NCI-H526 treated with DMSO at 0.1 percent for 48 hours (cell line): ENCODE data around the gene GALNT18.
A peak's percentile ranks its signal among the peaks of the same experiment; 100 is the strongest.

Source experiments
- DNase-seq: peaks from one replicate; lab custom pipeline; 2025; lab: John Stamatoyannopoulos, UW

The GALNT18 gene

GRCh38 chr11:11432621-11433319 lies 189.0 kb downstream of the GALNT18 start:
- DNase-seq: no peak

GRCh38 chr11:11430431-11430830 lies 191.4 kb downstream of the GALNT18 start:
- DNase-seq: no peak

- DNase-seq: no peak
Measured at GRCh38 chr11:11428714-11429113, 193.1 kb downstream of the GALNT18 start.

DNA sequence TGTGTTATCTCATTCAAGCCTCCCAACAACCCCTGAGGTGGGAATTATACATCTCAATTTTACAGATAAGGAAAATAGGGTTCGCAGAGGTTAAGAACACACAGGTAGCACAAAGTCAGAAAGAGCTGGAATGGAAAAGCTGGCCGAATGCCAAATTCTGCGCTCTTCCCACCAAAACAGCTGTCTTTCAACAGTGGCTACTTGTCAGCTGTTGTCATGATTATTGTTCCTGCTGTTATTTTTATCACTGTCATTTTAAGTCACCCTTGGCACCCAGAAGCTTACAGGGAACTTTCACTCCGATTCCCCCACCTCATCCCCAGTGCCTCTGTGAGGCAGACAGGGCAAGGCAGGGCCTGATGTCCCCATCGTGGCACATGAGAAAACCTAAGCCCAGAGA lies 194.3 kb downstream of the GALNT18 start:
- DNase-seq: no peak

DNA sequence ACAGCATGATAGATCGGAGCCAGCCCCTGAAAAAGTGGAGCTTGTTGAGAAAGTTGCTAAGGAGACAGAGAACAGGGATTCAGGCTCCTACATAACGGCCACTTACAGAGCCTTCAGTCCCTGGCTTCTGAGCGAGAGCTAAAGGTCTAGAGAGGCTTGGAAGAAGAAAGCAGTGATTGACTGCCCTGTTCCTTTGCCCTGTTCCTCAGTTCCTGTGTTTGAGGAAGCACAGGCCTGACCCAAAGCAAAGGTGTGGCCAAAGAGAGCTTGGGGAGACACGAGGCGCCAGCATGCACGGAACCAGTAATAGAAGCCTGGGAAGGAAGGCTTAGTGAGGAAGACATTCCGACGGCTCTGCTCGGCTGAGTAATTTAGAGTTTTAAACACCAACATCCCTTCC lies 194.7 kb downstream of the GALNT18 start:
- no peak for DNase-seq

- no peak for DNase-seq
Measured at GRCh38 chr11:11426226-11426952, 195.4 kb downstream of the GALNT18 start.

DNA sequence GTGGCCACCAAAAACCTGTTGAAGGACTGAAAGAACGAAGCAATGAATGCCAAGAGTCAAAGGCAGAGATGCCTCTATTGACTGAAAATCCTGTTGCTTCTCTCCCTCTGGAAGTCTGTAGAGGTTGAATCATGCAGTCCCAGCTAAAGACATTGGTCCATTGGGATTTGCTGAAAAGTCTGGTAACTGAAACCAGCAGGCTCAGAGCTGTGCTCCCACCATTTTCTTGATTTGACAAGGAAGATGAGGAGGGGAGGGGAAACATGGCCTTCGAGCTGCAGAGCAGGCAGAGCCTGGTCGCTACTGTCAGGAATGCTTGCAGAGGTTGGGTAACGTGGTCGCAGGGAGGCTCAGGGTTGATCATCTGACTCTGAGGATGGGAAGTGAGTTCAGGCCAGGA lies 196.0 kb downstream of the GALNT18 start:
- no peak for DNase-seq

GRCh38 chr11:11424688-11425087 lies 197.1 kb downstream of the GALNT18 start:
- DNase-seq: no peak

DNA sequence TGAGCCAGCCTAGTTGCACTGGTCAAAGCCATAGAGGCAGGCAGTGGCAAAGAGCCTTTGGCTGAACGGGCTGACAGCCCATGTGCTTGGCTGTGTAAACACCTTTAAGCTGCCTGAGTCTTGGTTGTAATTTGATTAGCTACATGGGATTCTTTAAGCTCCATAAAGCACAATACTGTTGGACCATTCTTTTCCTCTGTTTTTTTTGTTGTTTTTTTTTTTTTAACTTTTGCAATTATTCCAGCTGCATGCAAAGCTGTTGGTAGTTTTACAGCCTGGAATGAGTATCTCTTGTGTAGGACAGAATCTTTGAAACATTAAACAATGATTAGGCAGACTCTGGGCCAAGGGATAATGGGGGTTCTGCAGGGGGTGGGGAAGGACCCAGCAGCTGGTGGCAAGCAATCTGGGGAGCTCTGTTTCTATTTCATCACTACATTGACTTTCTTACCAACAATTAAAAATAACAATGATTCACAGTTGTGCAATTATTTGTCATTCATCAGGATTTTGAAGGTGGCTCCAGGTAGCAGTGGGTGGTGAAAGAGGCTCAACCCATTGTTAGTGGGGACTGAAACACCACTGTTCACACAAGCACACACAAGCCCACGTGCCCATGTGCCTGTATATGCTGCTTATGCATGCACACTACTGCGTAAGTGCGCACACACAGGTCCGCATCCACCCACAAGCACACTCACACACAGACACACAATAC lies 199.2 kb downstream of the GALNT18 start:
- peak; percentile 87 for DNase-seq

DNA sequence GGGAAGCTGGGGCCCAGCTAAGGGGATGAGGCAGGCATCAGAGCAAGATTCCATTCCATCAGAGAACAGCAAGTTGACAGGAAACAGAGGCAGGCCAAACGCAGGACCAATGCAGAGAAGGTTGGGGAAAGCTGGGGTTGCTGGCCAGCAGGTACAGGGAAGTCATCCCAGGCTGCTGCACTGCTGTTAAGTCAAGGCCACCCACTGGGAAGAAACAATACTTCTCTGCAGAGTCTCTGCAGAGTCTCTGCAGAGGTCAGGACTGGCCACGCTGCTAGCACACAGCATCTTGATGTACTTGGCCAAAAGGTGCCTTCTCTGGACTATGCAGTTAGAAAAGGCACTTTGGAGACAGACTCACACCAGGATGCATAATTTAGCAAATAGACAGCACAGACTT lies 200.3 kb downstream of the GALNT18 start:
- no peak for DNase-seq

GRCh38 chr11:11420899-11421285 lies 200.9 kb downstream of the GALNT18 start:
- DNase-seq: no peak

GRCh38 chr11:11420191-11420898 lies 201.5 kb downstream of the GALNT18 start:
- DNase-seq: no peak

DNA sequence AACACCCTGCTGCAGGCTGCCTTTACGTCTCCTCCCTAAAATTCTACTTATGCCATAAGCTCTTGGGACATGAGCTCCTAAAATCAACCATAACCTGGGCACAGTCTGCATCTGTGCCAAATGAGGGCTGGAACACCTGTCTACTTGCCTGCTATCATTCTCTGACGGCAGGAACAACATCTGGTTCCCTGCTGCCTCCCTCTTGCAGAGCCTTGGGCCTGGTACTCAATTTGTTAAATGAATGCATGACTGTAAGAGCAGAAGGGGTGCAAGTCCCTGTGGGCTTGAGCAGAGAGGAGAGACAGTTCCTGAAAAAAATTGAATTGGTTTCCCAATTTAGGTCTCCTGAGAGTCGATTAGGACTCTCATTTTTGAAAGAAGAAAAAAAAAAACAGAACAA lies 202.1 kb downstream of the GALNT18 start:
- no peak for DNase-seq

DNA sequence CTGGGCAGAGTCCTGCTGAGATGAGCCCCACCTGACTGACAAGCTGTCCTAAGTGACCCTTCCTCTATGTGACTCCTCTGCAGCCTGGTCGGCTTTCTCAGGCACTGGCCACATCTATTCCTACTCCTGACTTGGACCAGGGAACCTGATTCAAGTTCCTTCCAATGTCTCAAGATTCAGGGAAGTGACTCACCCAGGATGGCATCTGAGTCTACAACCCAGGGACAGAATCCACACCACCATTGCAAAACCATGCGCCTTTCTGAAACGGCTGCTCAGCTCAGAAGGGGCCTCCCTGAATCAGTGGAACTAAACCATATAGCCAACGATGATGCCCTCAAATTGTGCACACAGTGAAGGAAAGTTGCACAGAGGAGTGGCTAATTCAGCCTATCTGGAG lies 204.9 kb downstream of the GALNT18 start:
- no peak for DNase-seq

- DNase-seq: no peak
Measured at GRCh38 chr11:11416502-11416901, 205.3 kb downstream of the GALNT18 start.

GRCh38 chr11:11415901-11416300 lies 205.9 kb downstream of the GALNT18 start:
- no peak for DNase-seq

- DNase-seq: no peak
Measured at GRCh38 chr11:11414996-11415395, 206.8 kb downstream of the GALNT18 start.

DNA sequence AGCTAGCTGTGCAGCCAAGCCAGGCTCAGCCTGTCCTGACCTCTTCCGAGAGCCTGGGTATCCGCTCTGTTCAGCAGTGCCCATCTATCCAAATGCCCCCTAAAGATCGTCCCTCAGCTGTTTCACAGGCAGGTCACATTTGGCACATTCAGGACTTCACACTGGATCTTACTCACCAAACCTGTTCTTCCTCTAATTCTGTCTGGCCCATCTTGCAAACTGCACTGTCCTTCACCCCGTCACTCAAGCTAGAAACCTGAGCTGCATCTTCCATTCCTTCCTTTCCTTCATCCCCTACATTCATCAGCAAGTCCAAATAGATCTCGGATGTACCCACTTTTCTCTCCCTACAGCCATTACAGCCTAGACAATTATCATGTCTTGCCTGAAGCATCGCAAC lies 208.0 kb downstream of the GALNT18 start:
- no peak for DNase-seq

DNA sequence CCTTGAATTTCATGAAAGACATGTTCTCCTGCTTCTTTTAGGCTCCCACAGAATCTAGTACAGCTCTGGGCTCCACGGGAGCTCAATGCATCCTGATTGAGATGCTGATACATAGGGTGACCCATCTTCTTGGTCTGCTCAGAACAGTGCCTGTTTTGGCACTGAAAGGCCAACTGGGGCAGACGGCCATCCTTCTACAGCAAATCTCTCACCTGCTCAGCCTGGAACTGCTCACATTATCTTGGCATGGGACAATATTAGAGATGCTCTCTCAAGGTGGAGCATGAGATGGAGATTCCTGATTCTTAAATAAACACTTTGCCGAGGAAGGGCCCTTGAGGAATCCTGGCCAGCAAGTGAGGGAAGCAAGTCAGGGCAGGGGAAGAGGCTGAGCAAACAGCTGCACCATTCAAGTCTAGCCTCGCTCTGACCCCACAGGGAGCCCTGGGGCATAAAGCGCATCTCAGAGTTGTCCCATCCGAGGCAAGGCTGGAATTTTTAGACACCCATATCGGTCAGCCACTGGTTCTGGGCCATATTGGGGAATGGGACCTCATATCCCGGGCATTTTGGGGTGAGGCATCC lies 210.3 kb downstream of the GALNT18 start:
- no peak for DNase-seq

DNA sequence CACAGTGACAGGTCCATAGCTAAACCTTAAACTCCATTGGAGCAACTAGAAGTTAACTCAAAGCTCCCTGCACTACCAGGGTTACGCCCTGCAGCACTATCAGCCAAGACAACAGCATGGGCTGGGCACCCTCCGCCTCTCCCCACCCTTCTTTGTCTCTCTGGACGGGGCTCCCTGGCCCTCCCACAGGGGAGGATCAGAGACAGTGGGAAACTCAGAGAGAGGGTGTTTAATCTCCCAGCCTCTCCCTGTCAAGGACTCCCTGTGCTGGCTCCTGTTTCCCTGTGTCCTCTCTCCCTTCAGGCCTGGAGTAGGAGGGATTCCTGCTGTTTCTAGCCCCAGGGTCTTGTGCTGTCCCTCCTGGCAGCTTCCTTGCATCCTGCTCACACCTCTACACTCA lies 211.9 kb downstream of the GALNT18 start:
- DNase-seq: no peak

DNA sequence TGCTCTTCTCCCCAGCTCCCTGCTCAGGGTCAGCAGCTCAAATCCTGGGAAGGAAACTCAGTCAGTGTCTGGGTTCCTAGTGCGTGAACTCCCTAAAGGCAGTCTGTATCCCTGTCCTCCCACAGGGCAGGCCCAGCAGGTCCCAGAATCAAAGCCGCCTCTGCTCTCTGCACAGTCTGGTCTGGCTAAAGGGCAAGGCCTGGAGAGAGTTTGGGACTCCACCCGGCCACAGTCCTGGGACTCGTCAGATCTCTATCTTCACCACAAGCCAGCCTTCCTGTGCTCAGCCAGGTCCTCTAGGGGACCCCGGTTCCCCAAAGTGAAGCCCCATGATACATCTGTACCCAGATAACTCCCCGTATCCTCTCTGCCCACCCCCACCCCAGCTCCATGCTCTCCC lies 212.6 kb downstream of the GALNT18 start:
- no peak for DNase-seq
